GM12878 (cell line): ENCODE data around the gene RARS1. TPM values are rescaled to one million over a fixed set of nuclear protein-coding genes. Genes with fewer than 3 reads are reported as not detected.

Experiments used
- ATAC-seq: fragments of 200-7000 bp; cut with Tn5 transposase; 3 replicates; pipeline ENCODE4 v1.9.1; 2020; ENCODE audit warnings: mild to moderate bottlenecking, moderate library complexity
- BruUV-seq: library from RNA; stranded (reverse); fragments of 400-500 nt; replicated peaks from 2 replicates; lab custom pipeline; 2021; lab: Mats Ljungman, UMichigan
- CTCF ChIA-PET: fragments of 300-600 bp; sonication (Branson Sonifier 250); formaldehyde crosslinking; extraction: SDS; loops from one replicate; lab custom pipeline; 2021; ENCODE audit warnings: inconsistent platforms; lab: Yijun Ruan, JAX
- POLR2A ChIA-PET: fragments of 350-600 bp; formaldehyde crosslinking; extraction: SDS; loops from one replicate; lab custom pipeline; 2021; ENCODE audit warnings: inconsistent platforms; lab: Charles Lee
- RAD21 ChIA-PET: fragments of 300-600 bp; sonication (Branson Sonifier 250); formaldehyde crosslinking; loops from one replicate; lab custom pipeline; 2023; ENCODE audit warnings: antibody characterized with exemption; ENCODE audit not compliant: unreplicated experiment; lab: Charles Lee
- SMC1A ChIA-PET: fragments of 300-600 bp; sonication (Branson Sonifier 250); formaldehyde crosslinking; loops from one replicate; lab custom pipeline; 2023; ENCODE audit not compliant: unreplicated experiment, uncharacterized antibody; lab: Charles Lee
- DNase-seq: peaks from one replicate; pipeline ENCODE4 v3.0.0-alpha.2; 2011; ENCODE audit warnings: low read depth, low spot score
- FAIRE-seq: peaks from 3 replicates; lab custom pipeline; 2011; peaks lifted over from hg19 to GRCh38; lab: Jason Lieb, UNC
- H2AFZ ChIP-seq: 2 replicates; pipeline ENCODE4 v1.6.0; 2011; ENCODE audit warnings: low read depth, low read length, control low read depth; ENCODE audit not compliant: control insufficient read depth
- H3K27ac ChIP-seq: 2 replicates; pipeline ENCODE4 v1.5.1; 2011; ENCODE audit warnings: control low read depth; ENCODE audit not compliant: control insufficient read depth, insufficient read depth
- H3K27me3 ChIP-seq, 2 experiments: replicated peaks in 1 of 2; 2 replicates each; pipeline versions ENCODE4 v1.6.0 to v1.6.1; 2011; ENCODE audit warnings: low read length in 1 of 2; ENCODE audit not compliant: control insufficient read depth in 2 of 2, insufficient read depth in 2 of 2
- H3K36me3 ChIP-seq, 2 experiments: 2 replicates each; pipeline ENCODE4 v1.5.1; 2011; ENCODE audit warnings: low read length in 1 of 2; ENCODE audit not compliant: control insufficient read depth in 2 of 2, insufficient read depth in 2 of 2
- H3K4me1 ChIP-seq: 2 replicates; pipeline ENCODE4 v1.6.1; 2011; ENCODE audit warnings: mild to moderate bottlenecking, low read length, moderate library complexity, mixed read lengths; ENCODE audit not compliant: control insufficient read depth, insufficient read depth
- H3K4me2 ChIP-seq: 2 replicates; pipeline ENCODE4 v1.6.0; 2011; ENCODE audit warnings: control low read depth; ENCODE audit not compliant: control insufficient read depth, insufficient read depth
- H3K4me3 ChIP-seq: fragments of 200-600 bp; sonication (generic); 2 replicates; pipeline ENCODE4 v1.5.1; 2016
- H3K79me2 ChIP-seq: 2 replicates; pipeline ENCODE4 v1.6.0; 2011; ENCODE audit warnings: low read length; ENCODE audit not compliant: control insufficient read depth, insufficient read depth
- H3K9ac ChIP-seq: 2 replicates; pipeline ENCODE4 v1.8.0; 2011; ENCODE audit warnings: low read length, control low read depth, mixed read lengths; ENCODE audit not compliant: control insufficient read depth, insufficient read depth
- H3K9me3 ChIP-seq: replicated peaks from 3 replicates; pipeline ENCODE4 v1.5.1; 2011; ENCODE audit warnings: mild to moderate bottlenecking, low read length; ENCODE audit not compliant: control insufficient read depth, insufficient read depth
- H4K20me1 ChIP-seq: 2 replicates; pipeline ENCODE4 v1.6.0; 2011; ENCODE audit not compliant: control insufficient read depth, insufficient read depth
- CHD2 ChIP-seq: IDR thresholded peaks from 2 replicates; pipeline ENCODE4 v1.6.1; 2011; ENCODE audit warnings: low read depth, low read length, improper control_type of control experiment, borderline replicate concordance
- CUX1 ChIP-seq: IDR thresholded peaks from 2 replicates; pipeline ENCODE4 v1.6.1; 2012; ENCODE audit warnings: improper control_type of control experiment, low read depth, low read length; ENCODE audit not compliant: insufficient replicate concordance
- EZH2 ChIP-seq: IDR thresholded peaks from 2 replicates; pipeline ENCODE4 v1.6.1; 2012; ENCODE audit warnings: low read depth, mild to moderate bottlenecking, control low read depth, inconsistent platforms, low read length, borderline replicate concordance; ENCODE audit not compliant: control insufficient read depth
- IKZF2 ChIP-seq, 2 experiments: fragments of 450-650 bp; IDR thresholded peaks; 2 replicates each; pipeline ENCODE4 v1.6.1; 2017; ENCODE audit warnings: mild to moderate bottlenecking in 2 of 2, moderate library complexity in 2 of 2
- MLLT1 ChIP-seq: fragments of 450-650 bp; IDR thresholded peaks from 2 replicates; pipeline ENCODE4 v1.6.1; 2016; ENCODE audit warnings: mild to moderate bottlenecking
- MTA2 ChIP-seq: fragments of 450-650 bp; IDR thresholded peaks from 2 replicates; pipeline ENCODE4 v1.6.1; 2016; ENCODE audit warnings: low read depth, mild to moderate bottlenecking, moderate library complexity
- NBN ChIP-seq: fragments of 450-650 bp; IDR thresholded peaks from 2 replicates; pipeline ENCODE4 v1.6.1; 2016
- NR2C1 ChIP-seq: fragments of 450-650 bp; IDR thresholded peaks from 2 replicates; pipeline ENCODE4 v1.6.1; 2017; ENCODE audit warnings: antibody characterized with exemption, mild to moderate bottlenecking, moderate library complexity
- PBX3 ChIP-seq: IDR thresholded peaks from 2 replicates; pipeline ENCODE4 v1.6.1; 2011; ENCODE audit warnings: mild to moderate bottlenecking, low read depth, low read length, moderate library complexity; ENCODE audit not compliant: insufficient replicate concordance
- PKNOX1 ChIP-seq: fragments of 450-650 bp; IDR thresholded peaks from 2 replicates; pipeline ENCODE4 v1.6.1; 2016; ENCODE audit warnings: mild to moderate bottlenecking
- RB1 ChIP-seq: fragments of 450-650 bp; formaldehyde crosslinking; IDR thresholded peaks from 2 replicates; pipeline ENCODE4 v1.6.1; 2017; ENCODE audit warnings: mild to moderate bottlenecking, borderline replicate concordance
- RUNX3 ChIP-seq: IDR thresholded peaks from 2 replicates; pipeline ENCODE4 v1.6.1; 2012; ENCODE audit warnings: low read length, inconsistent platforms
- SREBF1 ChIP-seq: IDR thresholded peaks from 2 replicates; pipeline ENCODE4 v1.6.1; 2012; ENCODE audit warnings: mild to moderate bottlenecking, low read length
- SREBF2 ChIP-seq: IDR thresholded peaks from 2 replicates; pipeline ENCODE4 v1.6.1; 2012; ENCODE audit warnings: mild to moderate bottlenecking, low read length
- TCF7 ChIP-seq: IDR thresholded peaks from 2 replicates; pipeline ENCODE4 v1.6.1; 2014; ENCODE audit warnings: antibody characterized with exemption, borderline replicate concordance
- WGBS: methylation state at CpG from one replicate; pipeline ENCODE4 v1.1.6; 2016; ENCODE audit warnings: low lambda C conversion rate; ENCODE audit not compliant: insufficient replicate concordance, insufficient coverage; ENCODE audit errors: missing lambda C conversion rate; 5-methylcytosine and 5-hydroxymethylcytosine counted together
- in situ Hi-C: fragments of 300-500 bp; cut with MboI; formaldehyde crosslinking; loops from 9 replicates; pipeline ENCODE4 v1.14.3; 2018; ENCODE audit warnings: mixed read lengths
- intact Hi-C: fragments of 100-400 bp; cut with micrococcal nuclease; formaldehyde crosslinking; loops from one replicate; pipeline ENCODE4 v1.14.2; 2022; ENCODE audit not compliant: unreplicated experiment
- polyA plus RNA-seq, 11 experiments: library from polyadenylated mRNA; depleted of rRNA in 4 of 11; unstranded in 6 of 11; stranded (reverse) in 5 of 11; fragments of >200 nt; fragmentation: Nextera tagmentation in 4 of 11; fragmentation: Illumina TruSeq in 1 of 11; extraction: Ambion mirVana in 4 of 11; extraction: Trizol in 1 of 11; gene quantifications; 1 replicate in 1 of 11; 2 replicates in 10 of 11; pipeline versions ENCODE4 v1.2.1 to v1.2.3, GENCODE V29; 2011 to 2016; ENCODE audit warnings: inconsistent platforms in 2 of 11, missing spikeins in 2 of 11, low read depth in 1 of 11
- total RNA-seq, 4 experiments: library from RNA; depleted of rRNA in 3 of 4; stranded (reverse); fragments of >200 nt in 3 of 4; fragmentation: Illumina TruSeq in 1 of 4; extraction: Trizol in 1 of 4; gene quantifications; 2 replicates each; pipeline versions ENCODE4 v1.2.1 to v1.2.3, GENCODE V29; 2013 to 2021

The RARS1 gene
- total and polyA plus RNA-seq, 10 of the 15 experiments (the other 5 are each of a cell fraction or from before 2014, with no cell fraction given) = 80.5 to 127 (median 105) TPM

- H2AFZ ChIP-seq = no peak overlapping the region
- ChIA-PET RAD21 (no interaction called here), POLR2A (no interaction called here), SMC1A (no interaction called here), CTCF (no interaction called here)
- H3K4me2 ChIP-seq = no peak overlapping the region
- no TSS peak for BruUV-seq
- no peak overlapping the region for H3K4me3 ChIP-seq
- H3K9me3 ChIP-seq = no peaks in the 10 kb centered on the region
- peaks cover 5% of the 10 kb centered on the region; the same call in 1 of the 2 replicates for H3K4me1 ChIP-seq
- FAIRE-seq (no peak), DNase-seq (no peak), ATAC-seq (no peak)
- H3K36me3 ChIP-seq = no peaks in the 10 kb centered on the region
- no peak overlapping the region for H3K27ac ChIP-seq
- WGBS = 64% methylated on average over 3 of the region's 3 CpGs
- intact Hi-C loops (no loop called here), in situ Hi-C loops (no loop called here)
- H3K79me2 ChIP-seq = no peaks in the 10 kb centered on the region
- no peaks in the 10 kb centered on the region for H3K27me3 ChIP-seq
- H4K20me1 ChIP-seq = no peaks in the 10 kb centered on the region
- no peak overlapping the region for H3K9ac ChIP-seq
- TF ChIP-seq PKNOX1 = no peak
- TF ChIP-seq NR2C1 = no peak
- no peak for TF ChIP-seq RB1
- TF ChIP-seq CUX1 = no peak
- no peak for TF ChIP-seq TCF7
- no peak for TF ChIP-seq SREBF1
- no peak for TF ChIP-seq EZH2
- TF ChIP-seq MLLT1 = no peak
- no peak for TF ChIP-seq SREBF2
- TF ChIP-seq IKZF2 (IDR thresholded peaks at IDR 0.05) = no peak
- TF ChIP-seq CHD2 = no peak
- TF ChIP-seq PBX3 = no peak
- TF ChIP-seq RUNX3 = no peak
- no peak for TF ChIP-seq MTA2
- TF ChIP-seq NBN = no peak
These were observed 7.1 kb upstream of the RARS1 start for GRCh38 chr5:168479166-168479565.
